ENCODE results near the gene JAGN1. TPM values are rescaled to one million over a fixed set of nuclear protein-coding genes. Genes with fewer than 3 reads are reported as not detected.

The JAGN1 gene
- total and polyA plus RNA-seq, 9 of the 15 experiments (the other 6 are each of a cell fraction or from before 2014, with no cell fraction given) = 31.6 to 77.8 (median 40.3) TPM

GRCh38 chr3:9859530-9860025, 30.8 kb upstream of the JAGN1 start:
- ATAC-seq = no peak
- no peaks in the 10 kb centered on the region for H3K36me3 ChIP-seq (ENCODE audit: control insufficient read depth, insufficient read depth, low read length)
- FAIRE-seq = no peak
- 0 out of 4 replicates have a peak overlapping the region, but pooled peaks of 1 of the 2 experiments have one; percentile 42 for H3K9ac ChIP-seq (ENCODE audit: insufficient read depth in 1 of 2, low read depth in 2 of 2, low read length in 2 of 2)
- no TSS peak for BruUV-seq (replicated peaks)
- H3K4me2 ChIP-seq (ENCODE audit: insufficient read depth, low read length) = no peak overlapping the region
- no peak overlapping the region for H3K27ac ChIP-seq (ENCODE audit: extremely low read depth, low read depth, low read length)
- no peaks in the 10 kb centered on the region for H3K79me2 ChIP-seq (ENCODE audit: control insufficient read depth, insufficient read depth, low read length)
- H4K20me1 ChIP-seq (replicated peaks; ENCODE audit: control insufficient read depth, insufficient read depth, low read length) = no peaks in the 10 kb centered on the region
- in situ Hi-C loops (cut with MboI) = no loop called here
- POLR2A ChIA-PET = no interaction called here
- no peaks in the 10 kb centered on the region for H3K27me3 ChIP-seq (ENCODE audit: control insufficient read depth in 2 of 2, insufficient read depth in 2 of 2, low read length in 2 of 2)
- H3K4me1 ChIP-seq (replicated peaks in 1 of 2; ENCODE audit: control insufficient read depth in 2 of 2, insufficient read depth in 2 of 2, low read length in 2 of 2) = peaks cover 6 to 30% of the 10 kb centered on the region in 2 experiments; a peak in 4 of 5 replicates
- no peak for DNase-seq (ENCODE audit: extremely low read depth in 1 of 4, low spot score in 3 of 4)
- CTCF ChIA-PET (ENCODE audit: low intra/inter-chr PET ratio) = no interaction called here
- no peak overlapping the region for H2AFZ ChIP-seq (ENCODE audit: low read depth, low read length)
- no peaks in the 10 kb centered on the region for H3K9me3 ChIP-seq (replicated peaks; ENCODE audit: control insufficient read depth, insufficient read depth, low read depth, low read length)
- no peak overlapping the region for H3K4me3 ChIP-seq
- WGBS (ENCODE audit: insufficient coverage, low coverage, missing lambda C conversion rate) = 35% methylated on average over 12 of the region's 12 CpGs
- intact Hi-C loops (cut with micrococcal nuclease) = loop anchor here (5.0 kb wide), 2 partner anchors 58 to 73 kb away; partner anchors contain the start of genes CRELD1 and IL17RC
- no peaks in the 10 kb centered on the region for H3K9me1 ChIP-seq (ENCODE audit: control insufficient read depth, insufficient read depth, low read length)
- TF ChIP-seq ZFP91 (CRISPR knock-in tag; IDR thresholded peaks at IDR 0.05) (no peak), PTTG1 (tag; IDR thresholded peaks at IDR 0.05; ENCODE audit: low read depth) (no peak), TCF7L2 (IDR thresholded peaks at IDR 0.05; ENCODE audit: low read depth, low read length) (no peak), CC2D1A (IDR thresholded peaks at IDR 0.05) (no peak), ZBTB43 (CRISPR knock-in tag; IDR thresholded peaks at IDR 0.05) (no peak), ZBTB7A (IDR thresholded peaks at IDR 0.05; ENCODE audit: borderline replicate concordance, control insufficient read depth, low read depth, low read length) (no peak), ZNF76 (CRISPR knock-in tag; IDR thresholded peaks at IDR 0.05; ENCODE audit: borderline replicate concordance) (no peak), ZBTB5 (IDR thresholded peaks at IDR 0.05) (no peak), ZNF24 (IDR thresholded peaks at IDR 0.05) (no peak), CLOCK (CRISPR knock-in tag; IDR thresholded peaks at IDR 0.05; ENCODE audit: borderline replicate concordance) (no peak), MTF1 (CRISPR knock-in tag; IDR thresholded peaks at IDR 0.05; ENCODE audit: borderline replicate concordance) (no peak), ZNF444 (CRISPR knock-in tag; IDR thresholded peaks at IDR 0.05) (no peak), DEAF1 (CRISPR knock-in tag; IDR thresholded peaks at IDR 0.05) (no peak)

Data from K562 (cell line).